PFSK-1 (cell line): ENCODE data around the gene STEAP2.

Experiments used
- POLR2AphosphoS5 ChIP-seq: IDR thresholded peaks from 2 replicates; pipeline ENCODE4 v1.6.1; 2012; ENCODE audit warnings: low read depth, mild to moderate bottlenecking, control low read depth, low read length, moderate library complexity
- SIN3A ChIP-seq: IDR thresholded peaks from 2 replicates; pipeline ENCODE4 v1.6.1; 2012; ENCODE audit warnings: mild to moderate bottlenecking, low read length, moderate library complexity, borderline replicate concordance; ENCODE audit not compliant: insufficient read depth
- TAF1 ChIP-seq: IDR thresholded peaks from 2 replicates; pipeline ENCODE4 v1.6.1; 2012; ENCODE audit warnings: low read length, control low read depth, borderline replicate concordance; ENCODE audit not compliant: insufficient read depth

DNA sequence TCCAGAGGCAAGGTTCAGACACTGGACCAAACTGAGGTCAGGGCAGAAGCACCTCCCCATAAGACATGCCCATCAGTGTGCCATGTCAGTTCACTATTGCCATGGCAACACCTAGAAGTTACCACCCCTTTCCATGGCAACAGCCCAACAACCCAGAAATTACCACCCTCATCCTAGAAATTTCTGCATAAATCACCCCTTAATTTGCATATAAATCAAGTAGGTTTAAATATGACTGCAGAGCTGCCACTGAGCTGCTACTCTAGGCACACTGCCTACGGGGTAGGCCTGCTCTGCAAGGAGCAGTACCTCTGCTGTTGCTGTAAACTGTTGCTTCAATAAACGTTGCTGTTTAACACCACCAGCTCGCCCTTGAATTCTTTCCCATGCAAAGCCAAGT lies 12.7 kb downstream of the STEAP2 start:
- TF ChIP-seq POLR2AphosphoS5 (no peak), TAF1 (no peak), SIN3A (no peak)
